ENCODE measurements around the gene RAPGEF1. TPM values are rescaled to one million over a fixed set of nuclear protein-coding genes. Genes with fewer than 3 reads are reported as not detected.

RAPGEF1 gene
- total RNA-seq, 1 donor from 2014 or later = 73.1 TPM

DNA sequence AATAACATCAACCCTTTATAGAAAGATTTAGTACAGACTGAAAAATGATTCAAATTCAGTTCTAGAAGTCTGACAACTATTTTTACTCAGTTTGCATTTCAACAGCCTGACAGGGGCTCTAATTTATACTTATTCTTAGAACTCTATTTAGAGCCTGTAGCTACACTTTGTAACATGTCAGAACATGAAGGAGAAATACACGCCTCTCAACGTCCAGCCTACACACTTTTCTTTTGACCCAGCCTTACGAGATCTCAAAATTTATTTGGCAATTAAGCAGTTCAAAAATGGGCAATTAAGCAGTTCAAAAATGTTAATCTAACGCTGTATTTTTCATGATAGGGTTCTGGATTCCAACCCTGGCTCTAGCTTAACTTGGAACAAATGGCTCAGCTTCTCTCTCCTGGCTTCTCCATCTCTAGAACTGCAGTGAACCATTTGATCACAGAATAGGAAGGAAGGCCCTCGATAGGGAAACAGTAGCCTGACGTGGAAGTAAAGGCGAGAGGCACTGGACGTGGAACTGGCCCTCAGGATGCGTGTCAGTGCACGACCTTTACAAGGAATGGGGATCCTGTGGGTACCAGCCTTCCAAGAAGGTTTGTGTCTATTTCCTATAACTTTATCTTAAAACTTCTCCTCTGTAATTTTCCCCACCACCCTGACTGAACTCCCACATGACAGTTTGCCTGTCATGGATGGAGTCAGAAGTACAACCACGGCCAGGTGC lies 128.1 kb downstream of the RAPGEF1 start:
- H3K4me1 Mint-ChIP-seq (ENCODE audit: low read depth) = peaks cover 40% of the 10 kb centered on the region
- H3K27me3 Mint-ChIP-seq (ENCODE audit: low read depth) = no peaks in the 10 kb centered on the region
- no peaks in the 10 kb centered on the region for H3K9me3 Mint-ChIP-seq (ENCODE audit: low read depth)
- H3K27ac Mint-ChIP-seq (ENCODE audit: unreplicated experiment) = no peak overlapping the region
- H3K36me3 Mint-ChIP-seq (ENCODE audit: low read depth) = peaks cover 20% of the 10 kb centered on the region
- H3K4me3 Mint-ChIP-seq (ENCODE audit: unreplicated experiment) = no peak overlapping the region
- no peak for DNase-seq (ENCODE audit: low spot score)
- TF ChIP-seq, protein P1, sequence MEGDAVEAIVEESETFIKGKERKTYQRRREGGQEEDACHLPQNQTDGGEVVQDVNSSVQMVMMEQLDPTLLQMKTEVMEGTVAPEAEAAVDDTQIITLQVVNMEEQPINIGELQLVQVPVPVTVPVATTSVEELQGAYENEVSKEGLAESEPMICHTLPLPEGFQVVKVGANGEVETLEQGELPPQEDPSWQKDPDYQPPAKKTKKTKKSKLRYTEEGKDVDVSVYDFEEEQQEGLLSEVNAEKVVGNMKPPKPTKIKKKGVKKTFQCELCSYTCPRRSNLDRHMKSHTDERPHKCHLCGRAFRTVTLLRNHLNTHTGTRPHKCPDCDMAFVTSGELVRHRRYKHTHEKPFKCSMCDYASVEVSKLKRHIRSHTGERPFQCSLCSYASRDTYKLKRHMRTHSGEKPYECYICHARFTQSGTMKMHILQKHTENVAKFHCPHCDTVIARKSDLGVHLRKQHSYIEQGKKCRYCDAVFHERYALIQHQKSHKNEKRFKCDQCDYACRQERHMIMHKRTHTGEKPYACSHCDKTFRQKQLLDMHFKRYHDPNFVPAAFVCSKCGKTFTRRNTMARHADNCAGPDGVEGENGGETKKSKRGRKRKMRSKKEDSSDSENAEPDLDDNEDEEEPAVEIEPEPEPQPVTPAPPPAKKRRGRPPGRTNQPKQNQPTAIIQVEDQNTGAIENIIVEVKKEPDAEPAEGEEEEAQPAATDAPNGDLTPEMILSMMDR (IDR thresholded peaks at IDR 0.05) = no peak

DNA sequence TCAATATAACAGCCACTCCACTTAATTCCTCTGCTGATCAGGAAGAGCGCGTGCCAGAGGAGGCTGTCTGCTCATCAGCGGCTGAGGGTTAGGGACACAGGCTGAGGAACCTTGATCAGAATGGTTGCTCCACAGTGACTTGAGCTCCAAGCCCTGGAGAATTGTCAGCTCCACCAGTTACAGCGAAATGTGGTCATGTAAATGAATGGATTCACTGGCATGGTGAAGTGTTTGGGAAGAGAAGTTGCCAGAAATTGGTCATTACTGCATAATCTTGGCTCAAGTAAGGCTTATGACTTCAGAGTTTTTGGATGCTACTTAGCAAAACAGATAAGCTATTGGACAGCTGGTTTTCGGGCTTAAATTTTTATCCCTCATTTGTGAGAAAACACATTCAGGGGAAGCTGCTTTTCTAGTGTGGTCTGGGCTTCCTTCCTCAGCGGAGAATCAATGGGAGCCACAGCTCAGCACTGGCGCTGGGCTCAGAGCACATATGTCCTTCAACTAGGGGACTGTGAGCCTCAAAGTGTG lies 129.6 kb downstream of the RAPGEF1 start:
- peaks cover 45% of the 10 kb centered on the region for H3K4me1 Mint-ChIP-seq (ENCODE audit: low read depth)
- DNase-seq (ENCODE audit: low spot score) = no peak
- H3K36me3 Mint-ChIP-seq (ENCODE audit: low read depth) = peaks cover 17% of the 10 kb centered on the region
- H3K9me3 Mint-ChIP-seq (ENCODE audit: low read depth) = no peaks in the 10 kb centered on the region
- no peak overlapping the region for H3K4me3 Mint-ChIP-seq (ENCODE audit: unreplicated experiment)
- no peaks in the 10 kb centered on the region for H3K27me3 Mint-ChIP-seq (ENCODE audit: low read depth)
- TF ChIP-seq, protein P1 (IDR thresholded peaks at IDR 0.05) = no peak
- peak overlapping the region; percentile 98 for H3K27ac Mint-ChIP-seq (ENCODE audit: unreplicated experiment)

DNA sequence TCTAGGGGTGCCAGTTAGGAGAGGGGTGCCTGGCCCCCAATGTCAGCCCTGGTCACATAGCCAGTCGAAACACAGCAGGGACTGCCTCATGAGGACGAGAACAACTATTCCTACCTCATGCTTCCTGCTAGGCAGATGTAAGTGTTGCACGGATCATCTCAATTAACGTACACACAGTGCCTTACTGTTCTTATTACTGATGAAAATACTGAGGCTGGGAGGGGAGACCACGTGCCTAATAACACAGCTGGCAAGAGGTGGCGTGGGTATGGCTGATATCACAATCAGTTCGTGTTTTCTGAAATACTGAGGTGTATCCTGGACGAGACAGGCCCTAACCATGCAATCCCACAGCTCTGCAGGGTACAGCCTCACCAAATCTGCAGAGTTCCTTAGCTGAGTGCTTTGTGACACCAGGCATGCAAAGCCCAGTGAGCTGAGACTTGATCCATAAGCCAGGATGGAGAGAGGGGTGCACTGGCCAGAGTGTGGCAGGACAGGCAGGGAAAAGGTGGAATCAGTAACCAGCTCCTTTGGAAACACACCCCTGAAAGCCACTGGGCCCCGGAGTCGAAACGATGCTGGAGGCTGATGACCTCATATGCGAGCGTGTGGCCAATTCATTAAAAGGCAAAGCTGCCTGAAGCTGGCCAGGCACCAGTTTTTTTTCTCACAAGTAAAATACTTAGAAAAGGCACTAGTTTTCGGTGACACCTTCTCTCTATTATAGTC lies 130.6 kb downstream of the RAPGEF1 start:
- no peaks in the 10 kb centered on the region for H3K27me3 Mint-ChIP-seq (ENCODE audit: low read depth)
- no peak for DNase-seq (ENCODE audit: low spot score)
- H3K36me3 Mint-ChIP-seq (ENCODE audit: low read depth) = peaks cover 18% of the 10 kb centered on the region
- peak overlapping the region; percentile 59 for H3K4me3 Mint-ChIP-seq (ENCODE audit: unreplicated experiment)
- H3K27ac Mint-ChIP-seq (ENCODE audit: unreplicated experiment) = peak overlapping the region; percentile 98
- H3K9me3 Mint-ChIP-seq (ENCODE audit: low read depth) = no peaks in the 10 kb centered on the region
- TF ChIP-seq, protein P1 (IDR thresholded peaks at IDR 0.05) = no peak
- H3K4me1 Mint-ChIP-seq (ENCODE audit: low read depth) = peaks cover 45% of the 10 kb centered on the region

DNA sequence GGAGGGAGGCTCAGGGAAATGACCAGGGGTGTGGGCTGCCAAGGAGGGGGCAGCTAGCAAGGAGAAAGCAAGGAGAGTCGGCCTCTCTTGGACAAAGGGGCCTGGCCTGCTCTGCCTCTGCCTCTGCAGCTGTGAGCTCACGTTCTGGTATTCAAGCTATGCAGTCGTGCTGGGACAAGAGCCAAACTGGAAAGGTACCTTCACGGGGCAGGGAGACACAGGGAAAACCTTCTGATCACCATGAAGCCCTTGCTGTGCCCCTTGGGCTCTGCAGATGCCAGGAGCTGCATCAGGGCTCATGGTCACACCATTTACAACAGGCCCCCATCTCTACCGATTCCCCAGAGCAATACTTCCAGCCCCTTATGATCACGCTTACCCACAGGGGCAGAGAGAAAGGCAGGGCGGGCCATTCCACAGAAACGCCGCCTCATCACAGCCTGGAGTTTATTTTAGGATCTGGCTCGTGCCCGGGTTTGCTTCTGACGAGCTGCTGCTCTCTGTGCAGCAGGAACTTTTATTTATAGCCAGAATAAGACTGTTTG lies 131.3 kb downstream of the RAPGEF1 start:
- Mint-ChIP-seq H3K27me3 (ENCODE audit: low read depth) (no peaks in the 10 kb centered on the region), H3K27ac (ENCODE audit: unreplicated experiment) (peak overlapping the region; percentile 98), H3K4me1 (ENCODE audit: low read depth) (peaks cover 45% of the 10 kb centered on the region), H3K36me3 (ENCODE audit: low read depth) (peaks cover 19% of the 10 kb centered on the region), H3K9me3 (ENCODE audit: low read depth) (no peaks in the 10 kb centered on the region), H3K4me3 (ENCODE audit: unreplicated experiment) (peak overlapping the region; percentile 59)
- DNase-seq (ENCODE audit: low spot score) = no peak
- TF ChIP-seq, protein P1 (IDR thresholded peaks at IDR 0.05) = no peak

DNA sequence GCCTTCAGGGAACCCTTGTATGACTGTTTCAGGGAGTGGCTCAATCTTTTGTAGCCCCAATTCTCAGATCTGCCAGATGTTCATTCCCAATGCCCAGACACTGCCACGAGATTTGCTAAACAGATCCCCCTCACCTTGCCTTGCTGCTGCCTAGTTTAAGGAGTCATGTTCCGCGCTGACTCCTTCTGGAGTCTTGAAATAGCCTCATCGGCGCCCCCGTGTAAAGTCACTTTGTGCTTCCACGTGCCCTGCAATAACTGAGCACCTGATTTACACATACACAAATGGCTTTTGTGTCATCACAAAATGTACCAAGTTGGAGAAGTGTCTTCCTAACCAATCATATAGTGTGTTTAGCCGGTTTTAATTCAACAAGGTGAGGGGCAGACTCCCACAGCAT lies 132.3 kb downstream of the RAPGEF1 start:
- H3K9me3 Mint-ChIP-seq (ENCODE audit: low read depth) = no peaks in the 10 kb centered on the region
- H3K36me3 Mint-ChIP-seq (ENCODE audit: low read depth) = peaks cover 13% of the 10 kb centered on the region
- DNase-seq (ENCODE audit: low spot score) = no peak
- TF ChIP-seq, protein P1 (IDR thresholded peaks at IDR 0.05) = no peak
- H3K4me1 Mint-ChIP-seq (ENCODE audit: low read depth) = peaks cover 45% of the 10 kb centered on the region
- H3K27me3 Mint-ChIP-seq (ENCODE audit: low read depth) = no peaks in the 10 kb centered on the region
- H3K4me3 Mint-ChIP-seq (ENCODE audit: unreplicated experiment) = no peak overlapping the region
- peak overlapping the region; percentile 98 for H3K27ac Mint-ChIP-seq (ENCODE audit: unreplicated experiment)

Data from chondrocyte (in vitro differentiated cells).